Posterior vena cava (tissue), 2 donors: ENCODE data around the gene GRHL1. TPM values are rescaled to one million over a fixed set of nuclear protein-coding genes. Genes with fewer than 3 reads are reported as not detected.

Experiments used
- DNase-seq: peaks from one replicate; pipeline ENCODE4 v3.0.0-alpha.2; 2020; ENCODE audit warnings: low spot score
- intact Hi-C, 2 donors: fragments of 100-400 bp; cut with DNase I; formaldehyde crosslinking; loops; one replicate each; pipeline versions ENCODE4 v1.14.1 to v1.14.2; 2022 to 2023
- total RNA-seq, 2 donors: library from RNA; stranded (reverse); fragmentation: NEBNext Ultra II Directional; extraction: Animal tissue kit (Norgen Biotek cat#: 25700); gene quantifications; one replicate each; pipeline ENCODE4 v1.2.1, GENCODE V29; 2021
- donor health status: DM: yes; HTN: yes; CAD: no.
- donor health status: DM: yes; HTN: yes; CAD: no.

GRHL1 gene
- total RNA-seq, 2 donors from 2014 or later = 1.9 to 2.3 TPM

- DNase-seq = no peak
- intact Hi-C loops = loop anchor here (5.0 kb wide), 1 partner anchor 59 kb away; no protein-coding TSS in a partner anchor
Observed at GRCh38 chr2:9988320-9988719, 36.8 kb downstream of the GRHL1 start.

GRCh38 chr2:9990736-9991135 is 39.2 kb downstream of the GRHL1 start:
- intact Hi-C loops = no loop called here
- DNase-seq = peak; percentile 89

- no peak for DNase-seq
- intact Hi-C loops = no loop called here
Observed at GRCh38 chr2:9991221-9991620, 39.7 kb downstream of the GRHL1 start.

GRCh38 chr2:9991829-9992273 is 40.4 kb downstream of the GRHL1 start:
- intact Hi-C loops = no loop called here
- DNase-seq = peak; percentile 64

GRCh38 chr2:9992427-9993187 is 41.1 kb downstream of the GRHL1 start:
- no peak for DNase-seq
- intact Hi-C loops = no loop called here

- no peak for DNase-seq
- intact Hi-C loops = no loop called here
Observed at GRCh38 chr2:9993488-9994165, 42.1 kb downstream of the GRHL1 start.

GRCh38 chr2:9994462-9994861 is 43.0 kb downstream of the GRHL1 start:
- no peak for DNase-seq
- intact Hi-C loops = no loop called here

- intact Hi-C loops = no loop called here
- DNase-seq = no peak
Observed at GRCh38 chr2:9995059-9995458, 43.6 kb downstream of the GRHL1 start.

- intact Hi-C loops = no loop called here
- DNase-seq = no peak
Observed at GRCh38 chr2:9996321-9996720, 44.8 kb downstream of the GRHL1 start.

- intact Hi-C loops = no loop called here
- DNase-seq = no peak
Observed at GRCh38 chr2:9997936-9998335, 46.4 kb downstream of the GRHL1 start.

- peak; percentile 70 for DNase-seq
- intact Hi-C loops = no loop called here
Observed at GRCh38 chr2:9998916-9999654, 47.6 kb downstream of the GRHL1 start.

GRCh38 chr2:9999693-10000092 is 48.2 kb downstream of the GRHL1 start:
- no peak for DNase-seq
- intact Hi-C loops = no loop called here

GRCh38 chr2:10000541-10000940 is 49.0 kb downstream of the GRHL1 start:
- intact Hi-C loops = no loop called here
- DNase-seq = peak; percentile 46

- DNase-seq = no peak
- intact Hi-C loops = no loop called here
Observed at GRCh38 chr2:10001586-10001985, 50.1 kb downstream of the GRHL1 start.

- no peak for DNase-seq
- intact Hi-C loops = no loop called here
Observed at GRCh38 chr2:10002109-10002508, 50.6 kb downstream of the GRHL1 start.

- peak; percentile 65 for DNase-seq
- intact Hi-C loops = no loop called here
Observed at GRCh38 chr2:10002681-10003080, 51.2 kb downstream of the GRHL1 start.

GRCh38 chr2:10003206-10004125 is 52.0 kb downstream of the GRHL1 start:
- peak; percentile 68 for DNase-seq
- intact Hi-C loops = no loop called here

GRCh38 chr2:10004401-10004800 is 52.9 kb downstream of the GRHL1 start:
- DNase-seq = peak; percentile 52
- intact Hi-C loops = no loop called here

GRCh38 chr2:10004836-10005235 is 53.3 kb downstream of the GRHL1 start:
- no peak for DNase-seq
- intact Hi-C loops = no loop called here
